Prostate gland (tissue), 2 donors: ENCODE data around the gene NMNAT3.

Source experiments
- POLR2A ChIP-seq: fragments of 450-650 bp; IDR thresholded peaks from one replicate; pipeline ENCODE4 v1.6.1; 2016; ENCODE audit warnings: antibody characterized with exemption, mild to moderate bottlenecking
- POLR2AphosphoS5 ChIP-seq: sonication (generic); formaldehyde crosslinking; IDR thresholded peaks from one replicate; pipeline ENCODE4 v1.6.1; 2017; ENCODE audit warnings: antibody characterized with exemption
- TF ChIP-seq, protein P1 (sequence below), 4 experiments: fragments of 200-600 bp in 2 of 4; fragments of 450-650 bp in 2 of 4; sonication (generic) in 2 of 4; IDR thresholded peaks; 1 replicate in 3 of 4; 2 replicates in 1 of 4; pipeline ENCODE4 v1.5.1; 2016 to 2019; ENCODE audit warnings: antibody characterized with exemption in 4 of 4, mild to moderate bottlenecking in 2 of 4, moderate library complexity in 2 of 4

DNA sequence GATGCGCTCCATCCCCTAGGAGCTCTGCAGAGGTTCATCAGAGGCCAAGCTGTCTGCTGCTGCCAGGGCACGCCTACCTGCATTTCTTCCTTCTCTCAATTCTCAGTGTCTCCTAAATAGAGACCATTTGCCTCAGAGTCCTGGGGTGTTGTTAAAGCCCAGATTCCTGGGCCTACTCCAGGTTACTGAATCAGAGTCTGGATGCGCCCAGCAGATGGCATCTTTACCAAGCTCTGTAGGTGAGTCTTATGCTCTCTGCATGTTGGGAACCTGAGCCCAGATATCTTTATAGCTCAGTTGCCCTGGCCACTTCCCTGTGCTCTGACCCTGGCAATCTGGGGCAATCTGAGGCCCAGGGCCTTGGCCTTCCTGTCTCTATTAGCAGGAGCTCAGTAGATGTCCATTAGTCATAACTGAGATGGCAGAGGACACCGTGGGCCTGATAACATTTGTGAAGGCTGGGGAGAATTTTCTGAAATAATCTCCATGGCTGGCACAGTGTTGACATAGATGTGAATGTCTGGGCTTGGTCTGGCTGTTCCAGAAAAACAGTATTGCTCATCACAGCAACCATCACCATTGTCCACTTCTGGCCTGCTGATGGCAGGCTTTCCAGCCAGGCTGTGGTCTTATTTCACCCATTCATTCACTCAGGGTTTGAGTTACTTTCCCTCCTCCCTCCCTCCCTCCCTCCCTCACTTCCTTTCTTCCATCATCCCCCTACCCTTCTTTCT is 125.0 kb downstream of the NMNAT3 start:
- TF ChIP-seq POLR2A (no peak), POLR2AphosphoS5 (no peak)
- TF ChIP-seq, protein P1, sequence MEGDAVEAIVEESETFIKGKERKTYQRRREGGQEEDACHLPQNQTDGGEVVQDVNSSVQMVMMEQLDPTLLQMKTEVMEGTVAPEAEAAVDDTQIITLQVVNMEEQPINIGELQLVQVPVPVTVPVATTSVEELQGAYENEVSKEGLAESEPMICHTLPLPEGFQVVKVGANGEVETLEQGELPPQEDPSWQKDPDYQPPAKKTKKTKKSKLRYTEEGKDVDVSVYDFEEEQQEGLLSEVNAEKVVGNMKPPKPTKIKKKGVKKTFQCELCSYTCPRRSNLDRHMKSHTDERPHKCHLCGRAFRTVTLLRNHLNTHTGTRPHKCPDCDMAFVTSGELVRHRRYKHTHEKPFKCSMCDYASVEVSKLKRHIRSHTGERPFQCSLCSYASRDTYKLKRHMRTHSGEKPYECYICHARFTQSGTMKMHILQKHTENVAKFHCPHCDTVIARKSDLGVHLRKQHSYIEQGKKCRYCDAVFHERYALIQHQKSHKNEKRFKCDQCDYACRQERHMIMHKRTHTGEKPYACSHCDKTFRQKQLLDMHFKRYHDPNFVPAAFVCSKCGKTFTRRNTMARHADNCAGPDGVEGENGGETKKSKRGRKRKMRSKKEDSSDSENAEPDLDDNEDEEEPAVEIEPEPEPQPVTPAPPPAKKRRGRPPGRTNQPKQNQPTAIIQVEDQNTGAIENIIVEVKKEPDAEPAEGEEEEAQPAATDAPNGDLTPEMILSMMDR (IDR thresholded peaks at IDR 0.05): no peak
